CD4-positive, alpha-beta T cell treated with Interleukin-17A for 1 hour (primary cell): ENCODE results near the gene SNURF.
"Not testable (repeated sequence)": the region's sequence is repeated elsewhere in the genome, so short reads cannot be mapped to it uniquely, and the experiment has no call there.

Experiments
- DNase-seq: peaks from one replicate; pipeline ENCODE4 v3.0.0-alpha.2; 2020

SNURF gene

DNA sequence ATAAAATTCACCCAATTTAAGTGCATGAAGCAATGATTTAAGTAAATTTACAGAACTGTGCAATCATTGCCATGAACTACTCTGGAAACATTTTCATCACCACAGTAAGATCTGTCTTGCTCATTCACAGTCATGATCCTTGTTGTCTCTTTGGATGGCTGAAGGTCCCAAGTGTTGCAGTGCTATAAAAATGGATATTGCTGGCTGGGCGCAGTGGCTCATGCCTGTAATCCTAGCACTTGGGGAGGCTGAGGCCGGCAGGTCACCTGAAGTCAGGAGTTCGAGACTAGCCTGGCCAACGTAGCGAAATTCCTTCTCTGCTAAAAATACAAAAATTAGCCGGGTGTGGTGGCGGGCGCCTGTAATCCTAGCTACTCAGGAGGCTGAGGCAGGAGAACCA is 17.0 kb downstream of the SNURF start:
- DNase-seq: no peak

DNA sequence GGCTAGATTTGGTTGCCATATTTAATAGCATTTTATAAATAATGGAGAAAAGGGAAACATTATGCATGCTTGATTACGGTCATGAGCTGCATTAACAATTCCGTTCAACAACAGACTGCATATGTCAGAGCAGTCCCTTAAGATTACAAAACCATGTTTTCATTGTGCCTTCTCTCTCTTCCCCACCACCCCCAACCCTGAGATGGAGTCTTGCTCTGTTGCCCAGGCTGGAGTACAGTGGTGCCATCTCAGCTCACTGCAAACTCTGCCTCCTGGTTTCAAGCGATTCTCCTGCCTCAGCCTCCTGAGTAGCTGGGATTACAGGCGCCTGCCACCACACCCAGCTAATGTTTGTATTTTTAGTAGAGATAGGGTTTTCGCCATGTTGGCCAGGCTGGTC is 17.9 kb downstream of the SNURF start:
- not testable (repeated sequence) for DNase-seq

DNA sequence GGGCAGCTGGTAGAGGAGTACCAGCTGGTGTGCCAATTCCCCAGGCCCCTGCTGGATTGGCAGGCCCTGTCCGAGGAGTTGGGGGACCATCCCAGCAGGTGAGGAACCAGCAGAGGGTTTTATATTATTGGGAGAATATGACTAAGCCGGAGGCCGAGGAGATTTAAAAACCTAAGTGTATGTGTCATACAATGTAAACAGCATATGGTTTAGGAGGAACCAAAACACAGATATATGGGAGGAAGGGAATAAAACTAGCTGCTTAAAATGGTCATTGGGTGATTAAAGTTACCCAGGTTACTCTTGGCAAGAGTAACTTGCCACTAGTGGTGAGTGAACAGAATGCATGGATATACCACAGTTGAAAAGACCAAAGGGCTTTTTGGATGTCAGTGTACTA is 22.1 kb downstream of the SNURF start:
- no peak for DNase-seq

DNA sequence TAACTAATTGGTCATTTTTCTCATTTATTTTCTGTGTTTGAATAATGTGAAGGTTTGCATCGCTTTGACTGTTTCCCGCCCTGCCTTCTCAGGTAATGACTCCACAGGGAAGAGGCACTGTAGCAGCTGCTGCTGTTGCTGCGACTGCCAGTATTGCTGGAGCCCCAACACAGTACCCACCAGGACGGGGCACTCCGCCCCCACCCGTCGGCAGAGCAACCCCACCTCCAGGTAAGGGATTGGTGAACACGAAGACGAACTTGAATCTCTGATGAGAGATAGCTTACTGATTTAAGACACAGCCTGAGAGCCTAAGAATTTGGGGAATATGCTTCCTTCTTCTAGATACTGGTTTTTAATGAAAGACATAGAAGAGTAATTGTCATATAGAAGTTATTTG is 22.9 kb downstream of the SNURF start:
- DNase-seq: no peak

DNA sequence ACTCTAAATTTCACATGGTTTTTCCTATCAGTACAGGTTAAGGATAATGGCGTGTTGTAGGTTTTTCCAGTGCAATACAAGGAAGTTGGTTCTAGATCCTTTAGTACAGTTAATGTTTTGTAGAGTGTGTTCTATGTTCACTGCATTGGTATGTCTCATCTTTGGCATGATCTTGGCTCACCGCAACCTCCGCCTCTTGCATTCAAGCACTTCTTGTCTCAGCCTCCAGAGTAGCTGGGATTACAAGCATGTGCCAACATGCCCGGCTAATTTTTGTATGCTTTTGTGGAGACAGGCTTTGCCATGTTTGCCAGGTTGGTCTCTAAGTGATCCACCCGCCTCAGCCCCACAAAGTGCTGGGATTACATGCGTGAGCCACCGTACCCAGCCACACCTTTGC is 30.4 kb downstream of the SNURF start:
- DNase-seq: no peak

DNA sequence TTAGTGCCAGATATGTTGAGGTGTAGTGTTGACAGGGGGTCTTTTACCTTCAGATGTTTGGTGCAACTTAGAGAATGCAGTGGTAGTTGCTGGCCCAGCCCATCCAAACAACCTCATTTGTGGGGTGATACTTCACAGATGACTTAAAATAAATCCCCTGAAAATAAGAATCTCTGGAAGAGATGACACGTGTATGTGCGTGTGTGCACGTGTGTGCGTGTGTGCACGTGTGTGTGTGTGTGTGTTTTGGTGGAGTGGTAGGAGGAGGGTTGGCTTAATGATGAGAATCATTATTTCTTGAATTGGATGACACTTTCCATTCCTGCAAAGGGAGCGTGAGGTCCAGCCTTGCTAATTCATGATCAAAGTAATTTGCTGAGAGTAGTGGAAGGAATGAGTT is 31.9 kb downstream of the SNURF start:
- no peak for DNase-seq
